K562 (cell line): ENCODE results near the gene ITGA2B. TPM values are rescaled to one million over a fixed set of nuclear protein-coding genes. Genes with fewer than 3 reads are reported as not detected.
A peak's percentile ranks its signal among the peaks of the same experiment; 100 is the strongest.

Source experiments
- ATAC-seq: fragments of 200-7000 bp; cut with Tn5 transposase; 3 replicates; pipeline ENCODE4 v1.9.1; 2020; ENCODE audit warnings: moderate library complexity
- BruUV-seq: library from RNA; stranded (reverse); fragments of 400-500 nt; replicated peaks from 2 replicates; lab custom pipeline; 2021; lab: Mats Ljungman, UMichigan
- CTCF ChIA-PET: fragments of 300-600 bp; formaldehyde crosslinking; extraction: SDS; loops from one replicate; lab custom pipeline; 2021; ENCODE audit warnings: low intra/inter-chr PET ratio; lab: Yijun Ruan, JAX
- POLR2A ChIA-PET: fragments of 300-600, 350-650 bp; sonication (Branson Sonifier 250); formaldehyde crosslinking; extraction: SDS; loops from one replicate; lab custom pipeline; 2021; ENCODE audit warnings: antibody characterized with exemption, inconsistent platforms; lab: Yijun Ruan, JAX
- DNase-seq, 4 experiments: peaks; one replicate each; pipeline versions ENCODE4 v3.0.0 to v3.0.0-alpha.2; 2011 to 2018; ENCODE audit warnings: low spot score in 3 of 4, mixed read lengths in 3 of 4; ENCODE audit errors: extremely low read depth in 1 of 4
- FAIRE-seq: peaks from 2 replicates; lab custom pipeline; 2011; peaks lifted over from hg19 to GRCh38; lab: Jason Lieb, UNC
- H2AFZ ChIP-seq: 2 replicates; pipeline ENCODE4 v1.6.0; 2011; ENCODE audit warnings: low read depth, low read length, control low read depth, inconsistent platforms
- H3K27ac ChIP-seq: fragments of 200-600 bp; 3 replicates; pipeline ENCODE4 v1.8.0; 2011; ENCODE audit warnings: low read depth, mild to moderate bottlenecking, control low read depth, inconsistent platforms, low read length, moderate library complexity, mixed read lengths; ENCODE audit errors: extremely low read depth
- H3K27me3 ChIP-seq, 2 experiments: fragments of 300-600 bp in 1 of 2; 2 replicates in 1 of 2; 3 replicates in 1 of 2; pipeline versions ENCODE4 v1.6.0 to v1.8.0; 2011; ENCODE audit warnings: inconsistent platforms in 2 of 2, low read length in 2 of 2, mild to moderate bottlenecking in 1 of 2, mixed read lengths in 1 of 2, moderate library complexity in 1 of 2; ENCODE audit not compliant: control insufficient read depth in 2 of 2, insufficient read depth in 2 of 2
- H3K36me3 ChIP-seq: fragments of 300-600 bp; 3 replicates; pipeline ENCODE4 v1.8.0; 2011; ENCODE audit warnings: mild to moderate bottlenecking, low read length, inconsistent platforms; ENCODE audit not compliant: control insufficient read depth, insufficient read depth
- H3K4me1 ChIP-seq, 2 experiments: fragments of 200-600 bp in 1 of 2; replicated peaks in 1 of 2; 2 replicates in 1 of 2; 3 replicates in 1 of 2; pipeline versions ENCODE4 v1.5.1 to v1.8.0; 2011; ENCODE audit warnings: inconsistent platforms in 2 of 2, low read length in 2 of 2, mild to moderate bottlenecking in 1 of 2, mixed read lengths in 1 of 2, moderate library complexity in 1 of 2; ENCODE audit not compliant: control insufficient read depth in 2 of 2, insufficient read depth in 2 of 2
- H3K4me2 ChIP-seq: 2 replicates; pipeline ENCODE4 v1.6.1; 2011; ENCODE audit warnings: low read length, control low read depth, inconsistent platforms, mixed read lengths; ENCODE audit not compliant: insufficient read depth
- H3K4me3 ChIP-seq: fragments of 200-600 bp; sonication (generic), shearing (Covaris generic); 2 replicates; pipeline ENCODE4 v1.5.1; 2016; ENCODE audit warnings: control low read depth, inconsistent platforms
- H3K79me2 ChIP-seq: fragments of 200-600 bp; 3 replicates; pipeline ENCODE4 v1.8.0; 2011; ENCODE audit warnings: low read length, inconsistent platforms; ENCODE audit not compliant: control insufficient read depth, insufficient read depth
- H3K9ac ChIP-seq, 2 experiments: 2 replicates each; pipeline versions ENCODE4 v1.6.0 to v1.6.1; 2011; ENCODE audit warnings: low read depth in 2 of 2, low read length in 2 of 2, control low read depth in 1 of 2, inconsistent platforms in 1 of 2, mild to moderate bottlenecking in 1 of 2, mixed read lengths in 1 of 2; ENCODE audit not compliant: insufficient read depth in 1 of 2
- H3K9me1 ChIP-seq: one replicate; pipeline ENCODE4 v1.6.0; 2011; ENCODE audit warnings: inconsistent platforms, mild to moderate bottlenecking, low read length, moderate library complexity; ENCODE audit not compliant: control insufficient read depth, insufficient read depth
- H3K9me3 ChIP-seq: replicated peaks from 2 replicates; pipeline ENCODE4 v1.5.1; 2011; ENCODE audit warnings: low read depth, low read length, inconsistent platforms; ENCODE audit not compliant: control insufficient read depth, insufficient read depth
- H4K20me1 ChIP-seq: replicated peaks from 2 replicates; pipeline ENCODE4 v1.6.1; 2011; ENCODE audit warnings: low read length, inconsistent platforms, mixed read lengths; ENCODE audit not compliant: control insufficient read depth, insufficient read depth
- CEBPZ ChIP-seq: fragments of 150-350 bp; IDR thresholded peaks from 2 replicates; pipeline ENCODE4 v1.6.1; 2014; ENCODE audit warnings: low read depth, mild to moderate bottlenecking, low read length, borderline replicate concordance
- CHD2 ChIP-seq: IDR thresholded peaks from 2 replicates; pipeline ENCODE4 v1.6.1; 2011; ENCODE audit warnings: low read depth, low read length
- ERF ChIP-seq: fragments of 450-650 bp; formaldehyde crosslinking; IDR thresholded peaks from 2 replicates; pipeline ENCODE4 v1.4.0; 2020; ENCODE audit warnings: mild to moderate bottlenecking, mixed read lengths
- FUS ChIP-seq: fragments of 200-400 bp; formaldehyde crosslinking; optimal IDR thresholded peaks from 2 replicates; pipeline ENCODE3; 2017; ENCODE audit warnings: low read depth, low read length
- HMGN3 ChIP-seq: IDR thresholded peaks from 2 replicates; pipeline ENCODE4 v1.6.1; 2011; ENCODE audit warnings: borderline replicate concordance, low read depth, mild to moderate bottlenecking, mixed read lengths, low read length; ENCODE audit not compliant: insufficient read length; ENCODE audit errors: extremely low read depth
- MIER1 ChIP-seq: fragments of 450-650 bp; IDR thresholded peaks from 2 replicates; pipeline ENCODE4 v1.6.1; 2016; ENCODE audit warnings: antibody characterized with exemption, mild to moderate bottlenecking, low read depth
- NFRKB ChIP-seq: fragments of 450-650 bp; IDR thresholded peaks from 2 replicates; pipeline ENCODE4 v1.6.1; 2016; ENCODE audit warnings: low read depth
- PURB ChIP-seq: sonication (generic); formaldehyde crosslinking; IDR thresholded peaks from 2 replicates; pipeline ENCODE4 v1.9.0; 2021; ENCODE audit warnings: low read depth, mild to moderate bottlenecking, missing genetic modification reagents
- TBP ChIP-seq: optimal IDR thresholded peaks from 2 replicates; pipeline ENCODE3; 2011; ENCODE audit warnings: low read depth, low read length, improper control_type of control experiment
- TEAD1 ChIP-seq, 2 experiments: fragments of 450-650 bp in 1 of 2; sonication (generic) in 1 of 2; formaldehyde crosslinking; IDR thresholded peaks; 2 replicates each; pipeline versions ENCODE4 v1.4.0 to v1.8.0; 2020 to 2022; ENCODE audit warnings: mild to moderate bottlenecking in 2 of 2, missing genetic modification reagents in 1 of 2
- ZNF184 ChIP-seq: sonication (generic); formaldehyde crosslinking; IDR thresholded peaks from 2 replicates; pipeline ENCODE4 v1.5.0; 2020; ENCODE audit warnings: missing genetic modification reagents
- ZNF780A ChIP-seq: fragments of 250-450 bp; sonication (Bioruptor Pico); IDR thresholded peaks from 2 replicates; pipeline ENCODE4 v1.5.0; 2021; ENCODE audit warnings: mild to moderate bottlenecking
- WGBS: fragments of 100-300 bp; shearing (Covaris generic); methylation state at CpG from one replicate; pipeline ENCODE4 v1.1.6; 2016; ENCODE audit warnings: low coverage, mixed read lengths; ENCODE audit not compliant: insufficient coverage; ENCODE audit errors: missing lambda C conversion rate; 5-methylcytosine and 5-hydroxymethylcytosine counted together
- in situ Hi-C: fragments of 300-500 bp; cut with MboI; formaldehyde crosslinking; loops from 4 replicates; pipeline ENCODE4 v1.15.0; 2018; ENCODE audit warnings: inconsistent platforms, mixed read lengths
- intact Hi-C: fragments of 100-400 bp; cut with micrococcal nuclease; formaldehyde crosslinking; loops from 2 replicates; pipeline ENCODE4 v1.14.2; 2022
- polyA plus RNA-seq, 8 experiments: library from polyadenylated mRNA; depleted of rRNA in 4 of 8; stranded (reverse) in 5 of 8; unstranded in 3 of 8; fragments of >200 nt; fragmentation: Nextera tagmentation in 2 of 8; fragmentation: Illumina TruSeq in 1 of 8; extraction: Ambion mirVana in 2 of 8; extraction: Trizol in 1 of 8; gene quantifications; 2 replicates each; pipeline versions ENCODE4 v1.2.1 to v1.2.3, GENCODE V29; 2011 to 2014; ENCODE audit warnings: inconsistent platforms in 1 of 8, missing spikeins in 1 of 8
- total RNA-seq, 7 experiments: library from RNA; depleted of rRNA in 6 of 7; stranded (reverse); fragments of >200 nt in 6 of 7; fragmentation: Illumina TruSeq in 2 of 7; extraction: Trizol in 2 of 7; gene quantifications; 2 replicates each; pipeline versions ENCODE4 v1.2.1 to v1.2.3, GENCODE V29; 2011 to 2021; ENCODE audit warnings: low replicate concordance in 1 of 7
- TF ChIP-seq, protein P1 (sequence below): fragments of 450-650 bp; IDR thresholded peaks from one replicate; pipeline ENCODE4 v1.6.1; 2018; ENCODE audit warnings: mild to moderate bottlenecking, moderate library complexity; ENCODE audit not compliant: partially characterized antibody

ITGA2B gene
- total and polyA plus RNA-seq, 9 of the 15 experiments (the other 6 are each of a cell fraction or from before 2014, with no cell fraction given): 1.1 to 26.4 (median 5.6) TPM

DNA sequence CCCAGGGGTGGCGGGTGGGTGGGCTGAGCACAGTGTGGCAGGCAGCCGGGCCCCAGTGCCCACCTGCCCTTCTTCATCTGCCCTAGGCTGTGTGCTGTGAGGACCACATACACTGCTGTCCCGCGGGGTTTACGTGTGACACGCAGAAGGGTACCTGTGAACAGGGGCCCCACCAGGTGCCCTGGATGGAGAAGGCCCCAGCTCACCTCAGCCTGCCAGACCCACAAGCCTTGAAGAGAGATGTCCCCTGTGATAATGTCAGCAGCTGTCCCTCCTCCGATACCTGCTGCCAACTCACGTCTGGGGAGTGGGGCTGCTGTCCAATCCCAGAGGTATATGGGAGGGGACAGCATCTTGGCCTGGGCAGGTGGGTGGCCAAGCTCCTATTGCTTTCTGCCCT lies 38.0 kb downstream of the ITGA2B start:
- ChIA-PET POLR2A (interaction anchor here (0.7 to 2.4 kb wide), 4 partner anchors 9 to 154 kb away, joined by 3 to 15 read pairs (median 6); no protein-coding TSS in a partner anchor), CTCF (interaction anchor here (1.0 to 3.8 kb wide), 2 partner anchors 140 to 473 kb away, joined by 3 to 42 read pairs; no protein-coding TSS in a partner anchor)
- H3K36me3 ChIP-seq: peaks cover 5% of the 10 kb centered on the region; the same call in 1 of the 3 replicates
- no peaks in the 10 kb centered on the region for H3K9me1 ChIP-seq
- no peaks in the 10 kb centered on the region for H3K27me3 ChIP-seq
- intact Hi-C loops: no loop called here
- no peaks in the 10 kb centered on the region for H3K79me2 ChIP-seq
- in situ Hi-C loops: no loop called here
- BruUV-seq: no TSS peak
- 66% methylated on average over 7 of the region's 8 CpGs for WGBS
- H3K4me2 ChIP-seq: no peak overlapping the region
- no peak overlapping the region for H3K27ac ChIP-seq
- ATAC-seq (no peak), FAIRE-seq (no peak), DNase-seq (peak in 2 of 4 experiments; percentile 9 to 13)
- no peaks in the 10 kb centered on the region for H4K20me1 ChIP-seq
- H3K9ac ChIP-seq: no peak overlapping the region
- no peak overlapping the region for H3K4me3 ChIP-seq
- peaks cover 0 to 49% of the 10 kb centered on the region in 2 experiments; a peak in 3 of 5 replicates for H3K4me1 ChIP-seq
- TF ChIP-seq TEAD1 (CRISPR knock-in tag; IDR thresholded peaks at IDR 0.05): no peak
- TF ChIP-seq FUS: no peak
- TF ChIP-seq, protein P1, sequence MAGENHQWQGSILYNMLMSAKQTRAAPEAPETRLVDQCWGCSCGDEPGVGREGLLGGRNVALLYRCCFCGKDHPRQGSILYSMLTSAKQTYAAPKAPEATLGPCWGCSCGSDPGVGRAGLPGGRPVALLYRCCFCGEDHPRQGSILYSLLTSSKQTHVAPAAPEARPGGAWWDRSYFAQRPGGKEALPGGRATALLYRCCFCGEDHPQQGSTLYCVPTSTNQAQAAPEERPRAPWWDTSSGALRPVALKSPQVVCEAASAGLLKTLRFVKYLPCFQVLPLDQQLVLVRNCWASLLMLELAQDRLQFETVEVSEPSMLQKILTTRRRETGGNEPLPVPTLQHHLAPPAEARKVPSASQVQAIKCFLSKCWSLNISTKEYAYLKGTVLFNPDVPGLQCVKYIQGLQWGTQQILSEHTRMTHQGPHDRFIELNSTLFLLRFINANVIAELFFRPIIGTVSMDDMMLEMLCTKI: no peak
- no peak for TF ChIP-seq ZNF780A (CRISPR knock-in tag)
- no peak for TF ChIP-seq HMGN3
- no peak for TF ChIP-seq MIER1
- no peak for TF ChIP-seq NFRKB
- no peak for TF ChIP-seq ZNF184 (CRISPR knock-in tag)
- TF ChIP-seq PURB (CRISPR knock-in tag): no peak
- no peak for TF ChIP-seq ERF
- no peak for TF ChIP-seq TBP
- TF ChIP-seq CEBPZ: no peak
- TF ChIP-seq CHD2: no peak
- no peaks in the 10 kb centered on the region for H3K9me3 ChIP-seq
- no peak overlapping the region for H2AFZ ChIP-seq
